H1 (cell line): Measurements from ENCODE around the gene CCDC148. TPM values are rescaled to one million over a fixed set of nuclear protein-coding genes. Genes with fewer than 3 reads are reported as not detected.

Experiments
- CHD2 ChIP-seq: IDR thresholded peaks from 2 replicates; pipeline ENCODE4 v1.6.1; 2012; ENCODE audit warnings: low read length, improper control_type of control experiment
- SUZ12 ChIP-seq: fragments of 200-600 bp; sonication (generic); IDR thresholded peaks from 2 replicates; pipeline ENCODE4 v1.6.1; 2012; ENCODE audit warnings: mild to moderate bottlenecking, inconsistent platforms, low read length, moderate library complexity, mixed read lengths
- TBP ChIP-seq: IDR thresholded peaks from 2 replicates; pipeline ENCODE4 v1.6.1; 2011; ENCODE audit warnings: low read depth, low read length, improper control_type of control experiment
- polyA plus RNA-seq, 7 experiments: library from polyadenylated mRNA; depleted of rRNA in 3 of 7; stranded (reverse) in 5 of 7; unstranded in 2 of 7; fragments of >200 nt in 5 of 7; fragments of 200-250 nt in 2 of 7; gene quantifications; 1 replicate in 5 of 7; 2 replicates in 1 of 7; 4 replicates in 1 of 7; pipeline versions ENCODE4 v1.2.1 to v1.2.3, GENCODE V29; 2011 to 2013; ENCODE audit warnings: missing spikeins in 2 of 7, mixed read lengths in 2 of 7
- total RNA-seq: library from RNA; stranded (reverse); fragmentation: NEBNext Ultra II Directional; extraction: Animal tissue kit (Norgen Biotek cat#: 25700); gene quantifications from 2 replicates; pipeline ENCODE4 v1.2.1, GENCODE V29; 2021

The CCDC148 gene
- total and polyA plus RNA-seq, 2 of the 8 experiments (the other 6 are each of a cell fraction or from before 2014, with no cell fraction given), result 0.45 to 1.3 TPM

GRCh38 chr2:158380746-158381145 lies 75.8 kb downstream of the CCDC148 start (continued):
- no peak for TF ChIP-seq SUZ12
- TF ChIP-seq TBP, result no peak
- no peak for TF ChIP-seq CHD2
